Osteocyte (in vitro differentiated cells): ENCODE data around the gene TMEM158. TPM values are rescaled to one million over a fixed set of nuclear protein-coding genes. Genes with fewer than 3 reads are reported as not detected.

Experiments used
- DNase-seq: peaks from one replicate; pipeline ENCODE4 v3.0.0; 2021; ENCODE audit warnings: mixed read lengths; ENCODE audit not compliant: unreplicated experiment; ENCODE audit errors: extremely low spot score
- H3K27ac Mint-ChIP-seq: one replicate; pipeline ENCODE4 v1.8.0; 2021; ENCODE audit warnings: mild to moderate bottlenecking, mixed read lengths; ENCODE audit not compliant: unreplicated experiment
- H3K27me3 Mint-ChIP-seq: one replicate; pipeline ENCODE4 v1.8.0; 2021; ENCODE audit warnings: mixed read lengths; ENCODE audit not compliant: unreplicated experiment
- H3K36me3 Mint-ChIP-seq: one replicate; pipeline ENCODE4 v1.8.0; 2021; ENCODE audit warnings: mixed read lengths; ENCODE audit not compliant: unreplicated experiment
- H3K4me1 Mint-ChIP-seq: one replicate; pipeline ENCODE4 v1.8.0; 2021; ENCODE audit warnings: mixed read lengths; ENCODE audit not compliant: unreplicated experiment
- H3K4me3 Mint-ChIP-seq: one replicate; pipeline ENCODE4 v1.8.0; 2021; ENCODE audit warnings: mild to moderate bottlenecking, moderate library complexity, mixed read lengths; ENCODE audit not compliant: unreplicated experiment
- H3K9me3 Mint-ChIP-seq: one replicate; pipeline ENCODE4 v1.8.0; 2021; ENCODE audit warnings: mixed read lengths; ENCODE audit not compliant: unreplicated experiment
- total RNA-seq: library from RNA; stranded (reverse); gene quantifications from 2 replicates; pipeline ENCODE4 v1.2.1, GENCODE V29; 2021
- TF ChIP-seq, protein P1 (sequence below): fragments of 200-600 bp; sonication (generic); IDR thresholded peaks from 2 replicates; pipeline ENCODE4 v1.5.0; 2021; ENCODE audit warnings: antibody characterized with exemption, mild to moderate bottlenecking, moderate library complexity

Gene TMEM158
- total RNA-seq, 1 donor from 2014 or later: 15.0 TPM

DNA sequence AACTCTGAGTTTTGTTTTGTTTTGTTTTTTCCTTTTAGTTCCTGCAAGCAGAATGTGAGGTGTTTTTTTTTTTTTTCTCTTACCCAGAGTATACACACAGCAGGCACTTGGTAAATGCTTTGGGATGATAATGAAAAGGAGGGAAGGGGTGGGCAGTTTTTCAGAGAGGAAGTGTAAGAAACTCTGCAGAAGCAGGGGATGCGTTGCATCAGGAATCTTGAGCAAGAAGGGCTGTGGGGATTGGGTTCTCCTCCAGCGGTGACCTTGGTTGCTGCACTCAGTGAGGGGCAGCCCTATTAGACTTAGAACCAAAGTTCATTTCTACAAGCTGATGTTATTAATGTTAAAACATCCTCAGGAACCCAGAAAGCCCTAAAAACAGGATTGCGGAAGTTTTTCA is 32.2 kb upstream of the TMEM158 start:
- TF ChIP-seq, protein P1, sequence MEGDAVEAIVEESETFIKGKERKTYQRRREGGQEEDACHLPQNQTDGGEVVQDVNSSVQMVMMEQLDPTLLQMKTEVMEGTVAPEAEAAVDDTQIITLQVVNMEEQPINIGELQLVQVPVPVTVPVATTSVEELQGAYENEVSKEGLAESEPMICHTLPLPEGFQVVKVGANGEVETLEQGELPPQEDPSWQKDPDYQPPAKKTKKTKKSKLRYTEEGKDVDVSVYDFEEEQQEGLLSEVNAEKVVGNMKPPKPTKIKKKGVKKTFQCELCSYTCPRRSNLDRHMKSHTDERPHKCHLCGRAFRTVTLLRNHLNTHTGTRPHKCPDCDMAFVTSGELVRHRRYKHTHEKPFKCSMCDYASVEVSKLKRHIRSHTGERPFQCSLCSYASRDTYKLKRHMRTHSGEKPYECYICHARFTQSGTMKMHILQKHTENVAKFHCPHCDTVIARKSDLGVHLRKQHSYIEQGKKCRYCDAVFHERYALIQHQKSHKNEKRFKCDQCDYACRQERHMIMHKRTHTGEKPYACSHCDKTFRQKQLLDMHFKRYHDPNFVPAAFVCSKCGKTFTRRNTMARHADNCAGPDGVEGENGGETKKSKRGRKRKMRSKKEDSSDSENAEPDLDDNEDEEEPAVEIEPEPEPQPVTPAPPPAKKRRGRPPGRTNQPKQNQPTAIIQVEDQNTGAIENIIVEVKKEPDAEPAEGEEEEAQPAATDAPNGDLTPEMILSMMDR: no peak
- H3K4me1 Mint-ChIP-seq: no peaks in the 10 kb centered on the region
- H3K9me3 Mint-ChIP-seq: no peaks in the 10 kb centered on the region
- no peak overlapping the region for H3K27ac Mint-ChIP-seq
- peaks cover 33% of the 10 kb centered on the region for H3K27me3 Mint-ChIP-seq
- H3K36me3 Mint-ChIP-seq: no peaks in the 10 kb centered on the region
- no peak for DNase-seq
- no peak overlapping the region for H3K4me3 Mint-ChIP-seq

DNA sequence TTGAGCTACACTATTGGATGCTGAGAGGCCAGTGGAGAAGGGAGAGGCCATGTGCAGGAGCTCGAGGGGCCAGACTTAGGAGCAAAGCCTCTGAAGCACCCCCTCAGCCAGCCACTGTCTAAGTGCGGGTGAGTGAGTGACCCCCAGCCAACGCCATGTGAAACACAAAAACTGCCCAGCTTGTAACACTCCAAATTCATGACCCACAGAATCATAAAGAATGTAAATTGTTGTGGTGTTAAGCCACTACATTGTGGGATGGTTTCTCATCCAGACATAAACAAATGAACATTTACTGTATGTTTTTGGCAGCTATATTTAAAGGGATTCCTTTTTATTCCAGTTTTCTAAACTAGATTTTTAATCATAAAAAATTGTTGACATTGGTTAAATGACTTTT is 27.2 kb upstream of the TMEM158 start:
- DNase-seq: no peak
- no peak overlapping the region for H3K4me3 Mint-ChIP-seq
- H3K27ac Mint-ChIP-seq: no peak overlapping the region
- TF ChIP-seq, protein P1: no peak
- H3K36me3 Mint-ChIP-seq: no peaks in the 10 kb centered on the region
- no peaks in the 10 kb centered on the region for H3K4me1 Mint-ChIP-seq
- peaks cover 47% of the 10 kb centered on the region for H3K27me3 Mint-ChIP-seq
- H3K9me3 Mint-ChIP-seq: no peaks in the 10 kb centered on the region

DNA sequence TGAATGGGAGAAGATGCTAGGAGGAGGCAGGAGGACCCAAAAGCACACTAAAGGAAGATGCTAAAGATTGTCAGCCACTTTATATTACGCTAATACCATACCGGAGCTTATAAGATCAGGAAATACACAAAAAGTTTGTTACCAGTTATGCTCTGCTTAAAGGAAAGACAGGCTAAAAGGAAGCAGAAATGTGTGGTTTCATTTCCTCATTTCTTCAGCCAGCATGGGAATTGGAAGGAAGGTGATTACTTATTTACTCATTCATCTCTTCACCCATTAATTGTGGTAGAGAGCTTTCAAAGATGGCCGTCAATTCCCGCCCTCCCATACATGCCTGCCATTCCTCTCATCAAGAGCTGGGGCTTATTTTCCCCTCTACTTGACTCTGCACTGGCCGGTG is 26.7 kb upstream of the TMEM158 start:
- peaks cover 42% of the 10 kb centered on the region for H3K27me3 Mint-ChIP-seq
- no peaks in the 10 kb centered on the region for H3K9me3 Mint-ChIP-seq
- TF ChIP-seq, protein P1: no peak
- no peak for DNase-seq
- H3K27ac Mint-ChIP-seq: no peak overlapping the region
- H3K4me3 Mint-ChIP-seq: no peak overlapping the region
- H3K4me1 Mint-ChIP-seq: no peaks in the 10 kb centered on the region
- no peaks in the 10 kb centered on the region for H3K36me3 Mint-ChIP-seq

DNA sequence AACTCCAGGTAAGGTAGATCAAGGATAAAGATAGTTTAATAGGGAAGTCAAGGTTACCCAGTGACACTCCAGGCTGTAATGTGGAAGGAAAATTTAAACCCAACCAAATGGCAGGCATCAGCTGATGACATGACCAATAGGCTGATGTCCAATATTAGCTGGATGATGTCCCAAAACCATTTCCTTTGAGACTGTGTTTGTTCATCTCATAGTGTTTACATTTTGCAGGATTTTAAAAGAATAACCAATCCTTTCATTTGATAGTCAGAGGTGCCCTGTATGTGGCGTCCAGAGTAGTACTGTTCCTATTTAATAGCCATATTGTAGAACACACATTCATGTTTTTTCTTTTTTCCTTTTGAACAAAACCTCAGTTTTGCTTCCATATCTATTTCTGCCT is 23.3 kb upstream of the TMEM158 start:
- Mint-ChIP-seq H3K9me3 (no peaks in the 10 kb centered on the region), H3K4me3 (no peak overlapping the region), H3K27ac (no peak overlapping the region), H3K4me1 (no peaks in the 10 kb centered on the region), H3K36me3 (no peaks in the 10 kb centered on the region), H3K27me3 (peaks cover 24% of the 10 kb centered on the region)
- TF ChIP-seq, protein P1: no peak
- DNase-seq: no peak

DNA sequence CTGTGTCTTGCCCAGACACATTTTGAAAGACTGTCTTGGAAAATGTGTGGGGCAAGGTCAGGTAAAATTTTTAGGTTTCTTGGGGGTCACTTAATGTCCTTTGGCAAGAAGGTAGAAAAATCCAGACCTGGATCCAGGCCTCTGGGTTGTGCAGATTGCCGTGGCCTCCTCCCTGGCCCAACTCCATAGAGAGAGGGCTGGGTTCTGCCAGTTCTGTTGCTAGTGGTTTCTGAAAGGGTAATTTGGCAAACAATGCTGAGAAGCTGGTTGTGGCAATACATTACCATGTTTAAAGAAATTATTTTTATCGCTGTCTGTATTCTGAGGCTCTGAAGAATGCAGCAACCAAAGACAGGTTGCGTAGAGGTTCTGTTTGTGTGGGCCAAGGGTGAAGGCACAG is 20.2 kb upstream of the TMEM158 start:
- peaks cover 27% of the 10 kb centered on the region for H3K27me3 Mint-ChIP-seq
- no peak overlapping the region for H3K4me3 Mint-ChIP-seq
- H3K4me1 Mint-ChIP-seq: no peaks in the 10 kb centered on the region
- TF ChIP-seq, protein P1: no peak
- DNase-seq: no peak
- no peaks in the 10 kb centered on the region for H3K9me3 Mint-ChIP-seq
- no peaks in the 10 kb centered on the region for H3K36me3 Mint-ChIP-seq
- no peak overlapping the region for H3K27ac Mint-ChIP-seq
